Smooth muscle cell (in vitro differentiated cells): Measurements from ENCODE around the gene URI1. TPM values are rescaled to one million over a fixed set of nuclear protein-coding genes. Genes with fewer than 3 reads are reported as not detected.
"Not testable (repeated sequence)": the region's sequence is repeated elsewhere in the genome, so short reads cannot be mapped to it uniquely, and the experiment has no call there.

ENCODE experiments used
- DNase-seq: peaks from one replicate; lab custom pipeline; 2025; ENCODE audit not compliant: unreplicated experiment; lab: John Stamatoyannopoulos, UW
- H2AFZ ChIP-seq: fragments of 200-600 bp; sonication (generic); 2 replicates; pipeline ENCODE4 v1.6.0; 2016; ENCODE audit warnings: antibody characterized with exemption, low read depth, mild to moderate bottlenecking
- H3F3A ChIP-seq: fragments of 200-600 bp; sonication (generic); 2 replicates; pipeline ENCODE4 v1.6.0; 2017; ENCODE audit warnings: antibody characterized with exemption, low read depth
- H3K27ac ChIP-seq: fragments of 200-600 bp; sonication (generic); 2 replicates; pipeline ENCODE4 v1.5.1; 2016; ENCODE audit warnings: low read depth, mild to moderate bottlenecking
- H3K27me3 ChIP-seq: fragments of 200-600 bp; sonication (generic); 2 replicates; pipeline ENCODE4 v1.6.1; 2016; ENCODE audit warnings: low read depth, mild to moderate bottlenecking
- H3K36me3 ChIP-seq: fragments of 200-600 bp; sonication (generic); 2 replicates; pipeline ENCODE4 v1.5.1; 2016; ENCODE audit warnings: low read depth
- H3K4me1 ChIP-seq: fragments of 200-600 bp; sonication (generic); 2 replicates; pipeline ENCODE4 v1.5.1; 2016; ENCODE audit warnings: low read depth
- H3K4me2 ChIP-seq: fragments of 200-600 bp; sonication (generic); 2 replicates; pipeline ENCODE4 v1.6.0; 2016; ENCODE audit warnings: mild to moderate bottlenecking
- H3K4me3 ChIP-seq: fragments of 200-600 bp; sonication (generic); 2 replicates; pipeline ENCODE4 v1.5.1; 2016; ENCODE audit warnings: mild to moderate bottlenecking
- H3K79me2 ChIP-seq: fragments of 200-600 bp; sonication (generic); 2 replicates; pipeline ENCODE4 v1.6.0; 2016; ENCODE audit warnings: low read depth, mild to moderate bottlenecking
- H3K9ac ChIP-seq: fragments of 200-600 bp; sonication (generic); 2 replicates; pipeline ENCODE4 v1.6.0; 2016; ENCODE audit warnings: low read depth
- H3K9me3 ChIP-seq: fragments of 200-600 bp; sonication (generic); replicated peaks from 2 replicates; pipeline ENCODE4 v1.5.1; 2016; ENCODE audit warnings: low read depth
- H4K20me1 ChIP-seq: fragments of 200-600 bp; sonication (generic); 2 replicates; pipeline ENCODE4 v1.6.0; 2016; ENCODE audit warnings: low read depth
- WGBS: methylation state at CpG from one replicate; pipeline ENCODE4 v1.1.7; 2016; ENCODE audit warnings: low lambda C conversion rate; 5-methylcytosine and 5-hydroxymethylcytosine counted together
- polyA plus RNA-seq: library from polyadenylated mRNA; unstranded; fragments of >200 nt; fragmentation: Nextera tagmentation; extraction: Ambion mirVana; gene quantifications from 2 replicates; pipeline ENCODE4 v1.2.1, GENCODE V29; 2016
- total RNA-seq: library from RNA; depleted of rRNA; stranded (reverse); fragments of >200 nt; gene quantifications from 2 replicates; pipeline ENCODE4 v1.2.3, GENCODE V29; 2014
- TF ChIP-seq, protein P1 (sequence below): fragments of 200-600 bp; sonication (generic); IDR thresholded peaks from 2 replicates; pipeline ENCODE4 v1.5.1; 2017; ENCODE audit warnings: borderline replicate concordance, mild to moderate bottlenecking, antibody characterized with exemption; ENCODE audit not compliant: insufficient read depth, poor library complexity, severe bottlenecking

The URI1 gene
- total and polyA plus RNA-seq, 2 experiments from 2014 or later = 39.3 to 47.6 TPM

DNA sequence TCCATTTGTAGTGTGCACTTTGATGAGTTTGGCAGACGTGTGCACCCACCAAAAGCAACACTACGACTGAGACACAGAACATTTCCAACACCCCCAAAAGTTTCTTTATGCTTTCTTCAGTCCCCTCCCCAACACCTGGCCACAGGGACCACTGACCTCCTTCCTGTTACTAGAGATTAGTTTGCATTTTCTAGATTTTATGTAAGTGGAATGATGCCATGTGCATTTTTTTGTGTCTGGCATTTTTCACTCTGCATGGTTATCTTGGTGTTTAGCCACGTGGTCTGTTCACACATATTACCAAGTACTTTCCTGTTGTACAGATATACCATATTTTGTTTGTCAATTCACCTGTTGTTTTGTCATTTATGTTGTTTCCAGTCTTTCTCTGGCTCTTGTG, 44.6 kb upstream of the URI1 start:
- TF ChIP-seq, protein P1, sequence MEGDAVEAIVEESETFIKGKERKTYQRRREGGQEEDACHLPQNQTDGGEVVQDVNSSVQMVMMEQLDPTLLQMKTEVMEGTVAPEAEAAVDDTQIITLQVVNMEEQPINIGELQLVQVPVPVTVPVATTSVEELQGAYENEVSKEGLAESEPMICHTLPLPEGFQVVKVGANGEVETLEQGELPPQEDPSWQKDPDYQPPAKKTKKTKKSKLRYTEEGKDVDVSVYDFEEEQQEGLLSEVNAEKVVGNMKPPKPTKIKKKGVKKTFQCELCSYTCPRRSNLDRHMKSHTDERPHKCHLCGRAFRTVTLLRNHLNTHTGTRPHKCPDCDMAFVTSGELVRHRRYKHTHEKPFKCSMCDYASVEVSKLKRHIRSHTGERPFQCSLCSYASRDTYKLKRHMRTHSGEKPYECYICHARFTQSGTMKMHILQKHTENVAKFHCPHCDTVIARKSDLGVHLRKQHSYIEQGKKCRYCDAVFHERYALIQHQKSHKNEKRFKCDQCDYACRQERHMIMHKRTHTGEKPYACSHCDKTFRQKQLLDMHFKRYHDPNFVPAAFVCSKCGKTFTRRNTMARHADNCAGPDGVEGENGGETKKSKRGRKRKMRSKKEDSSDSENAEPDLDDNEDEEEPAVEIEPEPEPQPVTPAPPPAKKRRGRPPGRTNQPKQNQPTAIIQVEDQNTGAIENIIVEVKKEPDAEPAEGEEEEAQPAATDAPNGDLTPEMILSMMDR = no peak

DNA sequence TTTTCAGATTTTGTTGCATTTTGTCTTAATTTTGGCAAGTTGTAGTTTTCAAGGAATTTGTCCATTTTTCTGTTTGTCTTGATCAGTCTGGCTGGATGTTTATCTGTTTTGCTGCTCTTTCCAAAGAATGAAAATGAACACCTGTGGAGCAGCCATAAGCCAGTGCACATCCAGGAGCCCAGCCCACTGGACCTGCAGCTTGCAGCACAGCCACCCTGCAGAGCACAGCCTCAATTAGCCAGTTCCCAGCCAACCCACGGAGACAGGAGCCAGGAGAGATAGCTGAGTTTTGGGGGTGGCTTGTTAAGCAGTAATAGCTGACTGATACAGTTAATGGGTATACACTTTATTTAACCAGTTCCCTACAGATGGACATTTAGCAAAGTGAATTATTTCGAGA, 38.0 kb upstream of the URI1 start:
- no peak overlapping the region for H2AFZ ChIP-seq
- H3K4me2 ChIP-seq = no peak overlapping the region
- no peaks in the 10 kb centered on the region for H3K36me3 ChIP-seq
- H3K27me3 ChIP-seq = no peaks in the 10 kb centered on the region
- H3K9me3 ChIP-seq = no peaks in the 10 kb centered on the region
- H4K20me1 ChIP-seq = no peaks in the 10 kb centered on the region
- TF ChIP-seq, protein P1 = no peak
- H3K27ac ChIP-seq = no peak overlapping the region
- no peak overlapping the region for H3K4me3 ChIP-seq
- no peaks in the 10 kb centered on the region for H3K79me2 ChIP-seq
- 79% methylated on average over 2 of the region's 2 CpGs for WGBS
- no peaks in the 10 kb centered on the region for H3K4me1 ChIP-seq
- no peaks in the 10 kb centered on the region for H3F3A ChIP-seq
- H3K9ac ChIP-seq = no peak overlapping the region
- DNase-seq = no peak

More for the DNA sequence above, 44.6 kb upstream of the URI1 start:
- Histone ChIP-seq H3K4me2 (no peak overlapping the region), H3K9me3 (no peaks in the 10 kb centered on the region), H2AFZ (no peak overlapping the region), H4K20me1 (no peaks in the 10 kb centered on the region), H3F3A (no peaks in the 10 kb centered on the region), H3K4me3 (no peak overlapping the region), H3K79me2 (no peaks in the 10 kb centered on the region), H3K36me3 (no peaks in the 10 kb centered on the region), H3K27ac (no peak overlapping the region), H3K27me3 (no peaks in the 10 kb centered on the region), H3K9ac (no peak overlapping the region), H3K4me1 (no peaks in the 10 kb centered on the region)
- WGBS = 82% methylated on average over 3 of the region's 3 CpGs
- no peak for DNase-seq

DNA sequence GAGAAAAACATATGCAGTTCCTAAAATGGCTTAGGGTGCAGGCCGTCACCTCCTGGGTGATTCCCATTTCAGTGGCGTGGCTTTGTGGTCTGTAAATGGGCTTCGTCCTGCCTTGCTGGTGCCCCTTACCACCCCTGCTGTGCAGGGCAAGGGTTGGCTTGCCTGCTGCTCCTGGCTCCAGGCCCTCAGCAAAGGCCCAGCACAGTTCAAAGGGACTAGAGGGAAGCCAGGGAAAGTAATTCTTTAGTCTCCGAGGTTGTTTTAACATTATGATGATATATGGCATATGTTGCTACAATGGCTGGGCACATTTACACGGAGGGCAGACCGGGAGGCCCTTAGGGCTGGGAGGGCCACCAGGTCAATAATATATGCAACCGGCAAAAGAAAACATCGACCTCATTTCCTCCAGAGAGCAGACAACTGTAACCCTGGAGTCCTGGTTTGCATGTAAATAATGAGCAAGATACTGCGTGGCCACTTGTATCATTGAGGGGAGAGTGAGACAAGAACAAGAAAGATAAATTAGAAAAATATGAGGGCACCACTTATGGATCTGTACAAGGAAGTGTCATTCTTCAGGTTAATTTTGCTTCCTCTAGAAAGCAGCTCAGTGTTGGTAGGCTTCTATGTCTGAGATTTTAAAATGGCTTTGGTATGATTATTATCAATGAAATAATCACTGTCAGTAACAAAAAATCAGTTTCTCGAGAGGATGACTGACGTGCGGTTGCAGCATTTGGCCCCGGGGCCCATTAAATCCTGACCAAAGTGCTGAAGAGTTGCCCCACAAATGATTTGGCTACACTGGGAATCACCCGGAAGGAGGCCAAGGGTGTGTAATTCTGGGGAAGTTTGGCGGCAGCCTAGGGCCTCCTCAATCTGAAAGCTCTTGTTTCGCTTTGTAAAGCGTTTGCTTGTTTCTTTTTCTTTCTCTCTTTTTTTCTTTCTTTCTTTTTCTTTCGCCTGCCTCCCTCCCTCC, 32.8 kb upstream of the URI1 start:
- no peak overlapping the region for H3K27ac ChIP-seq
- TF ChIP-seq, protein P1 = no peak
- no peak overlapping the region for H3K4me3 ChIP-seq
- WGBS = 87% methylated on average over 17 of the region's 18 CpGs
- H3K79me2 ChIP-seq = no peaks in the 10 kb centered on the region
- no peak for DNase-seq
- H3K9ac ChIP-seq = no peak overlapping the region
- no peaks in the 10 kb centered on the region for H4K20me1 ChIP-seq
- no peaks in the 10 kb centered on the region for H3K4me1 ChIP-seq
- H3K36me3 ChIP-seq = no peaks in the 10 kb centered on the region
- H3F3A ChIP-seq = no peaks in the 10 kb centered on the region
- peaks cover 8% of the 10 kb centered on the region for H3K27me3 ChIP-seq
- H2AFZ ChIP-seq = no peak overlapping the region
- H3K9me3 ChIP-seq = no peaks in the 10 kb centered on the region
- H3K4me2 ChIP-seq = no peak overlapping the region

DNA sequence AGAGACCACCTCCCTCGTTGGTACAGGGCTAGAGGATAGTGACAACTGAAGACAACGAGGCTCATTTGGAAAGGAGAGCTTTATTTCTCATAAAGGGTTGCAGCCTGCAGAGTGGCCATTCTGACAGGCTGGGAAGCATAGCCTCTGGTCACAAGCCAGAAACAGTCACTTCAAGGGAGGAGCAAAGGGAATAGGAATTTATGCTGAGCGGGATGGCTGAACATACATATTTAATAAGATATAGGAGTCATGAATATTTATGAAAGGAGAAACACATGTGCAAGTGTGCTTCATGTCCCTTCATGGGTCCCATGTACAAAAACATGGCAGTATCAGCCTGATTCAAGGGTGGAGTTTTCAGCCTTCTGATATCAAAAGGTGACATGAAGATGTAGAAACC, 27.1 kb upstream of the URI1 start:
- no peaks in the 10 kb centered on the region for H4K20me1 ChIP-seq
- H3K4me3 ChIP-seq = no peak overlapping the region
- no peaks in the 10 kb centered on the region for H3K36me3 ChIP-seq
- H3K79me2 ChIP-seq = no peaks in the 10 kb centered on the region
- H2AFZ ChIP-seq = no peak overlapping the region
- H3K27ac ChIP-seq = no peak overlapping the region
- DNase-seq = no peak
- H3K4me1 ChIP-seq = no peaks in the 10 kb centered on the region
- H3K4me2 ChIP-seq = no peak overlapping the region
- 56% methylated on average over 3 of the region's 3 CpGs for WGBS
- peaks cover 8% of the 10 kb centered on the region for H3K27me3 ChIP-seq
- no peaks in the 10 kb centered on the region for H3F3A ChIP-seq
- H3K9me3 ChIP-seq = no peaks in the 10 kb centered on the region
- H3K9ac ChIP-seq = no peak overlapping the region
- TF ChIP-seq, protein P1 = no peak

DNA sequence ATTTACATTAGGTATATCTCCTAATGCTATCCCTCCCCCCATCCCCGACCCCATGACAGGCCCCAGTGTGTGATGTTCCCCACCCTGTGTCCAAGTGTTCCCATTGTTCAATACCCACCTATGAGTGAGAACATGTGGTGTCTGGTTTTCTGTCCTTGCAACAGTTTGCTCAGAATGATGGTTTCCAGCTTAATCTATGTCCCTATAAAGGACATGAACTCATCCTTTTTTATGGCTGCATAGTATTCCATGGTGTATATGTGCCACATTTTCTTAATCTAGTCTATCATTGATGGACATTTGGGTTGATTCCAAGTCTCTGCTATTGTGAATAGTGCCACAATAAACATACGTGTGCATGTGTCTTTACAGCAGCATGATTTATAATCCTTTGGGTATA, 26.2 kb upstream of the URI1 start:
- not testable (repeated sequence) for H2AFZ ChIP-seq, H3K9ac ChIP-seq, H3K4me1 ChIP-seq, DNase-seq, H3K79me2 ChIP-seq, H3K9me3 ChIP-seq, H3K36me3 ChIP-seq, H3K27ac ChIP-seq, H3F3A ChIP-seq, H3K4me2 ChIP-seq, H3K4me3 ChIP-seq, H3K27me3 ChIP-seq, H4K20me1 ChIP-seq
- WGBS = 94% methylated on average over 2 of the region's 2 CpGs
